ENCODE data around the gene SIAE. TPM values are rescaled to one million over a fixed set of nuclear protein-coding genes. Genes with fewer than 3 reads are reported as not detected.

Gene SIAE
- total and polyA plus RNA-seq, 2 donors (not counting 1 experiment from before 2014, with no cell fraction given): 3.6 to 4.5 TPM

DNA sequence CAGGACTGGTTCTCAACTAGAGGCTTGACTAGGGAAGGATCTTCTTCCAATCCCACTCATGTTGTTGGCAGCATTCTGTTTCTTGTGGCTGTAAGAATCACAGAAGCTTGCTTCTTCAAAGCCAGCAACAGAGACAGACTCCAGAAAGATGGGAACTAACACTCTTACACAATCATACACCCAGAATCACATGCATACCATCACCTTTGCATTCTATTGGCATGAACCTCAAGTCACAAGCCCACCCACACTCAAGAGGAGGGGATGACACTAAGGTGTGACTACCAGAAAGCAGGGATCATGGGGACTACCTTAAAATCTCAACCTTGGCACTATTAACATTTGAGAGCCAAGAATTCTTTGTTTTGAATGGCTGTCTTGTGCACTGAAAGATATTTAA, 75.9 kb downstream of the SIAE start:
- peaks cover 2% of the 10 kb centered on the region for H3K9me3 Mint-ChIP-seq (ENCODE audit: insufficient read depth)
- H4K20me1 ChIP-seq (ENCODE audit: control insufficient read depth, insufficient read depth, low read length, poor library complexity, severe bottlenecking): no peaks in the 10 kb centered on the region
- TF ChIP-seq, protein P1, sequence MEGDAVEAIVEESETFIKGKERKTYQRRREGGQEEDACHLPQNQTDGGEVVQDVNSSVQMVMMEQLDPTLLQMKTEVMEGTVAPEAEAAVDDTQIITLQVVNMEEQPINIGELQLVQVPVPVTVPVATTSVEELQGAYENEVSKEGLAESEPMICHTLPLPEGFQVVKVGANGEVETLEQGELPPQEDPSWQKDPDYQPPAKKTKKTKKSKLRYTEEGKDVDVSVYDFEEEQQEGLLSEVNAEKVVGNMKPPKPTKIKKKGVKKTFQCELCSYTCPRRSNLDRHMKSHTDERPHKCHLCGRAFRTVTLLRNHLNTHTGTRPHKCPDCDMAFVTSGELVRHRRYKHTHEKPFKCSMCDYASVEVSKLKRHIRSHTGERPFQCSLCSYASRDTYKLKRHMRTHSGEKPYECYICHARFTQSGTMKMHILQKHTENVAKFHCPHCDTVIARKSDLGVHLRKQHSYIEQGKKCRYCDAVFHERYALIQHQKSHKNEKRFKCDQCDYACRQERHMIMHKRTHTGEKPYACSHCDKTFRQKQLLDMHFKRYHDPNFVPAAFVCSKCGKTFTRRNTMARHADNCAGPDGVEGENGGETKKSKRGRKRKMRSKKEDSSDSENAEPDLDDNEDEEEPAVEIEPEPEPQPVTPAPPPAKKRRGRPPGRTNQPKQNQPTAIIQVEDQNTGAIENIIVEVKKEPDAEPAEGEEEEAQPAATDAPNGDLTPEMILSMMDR (IDR thresholded peaks at IDR 0.05): no peak
- TF ChIP-seq EZH2 (IDR thresholded peaks at IDR 0.05; ENCODE audit: borderline replicate concordance, insufficient read depth, low read depth, low read length, poor library complexity, severe bottlenecking): no peak
- H3K4me1 Mint-ChIP-seq: no peaks in the 10 kb centered on the region
- no peaks in the 10 kb centered on the region for H3K9me3 ChIP-seq (ENCODE audit: control extremely low read depth in 1 of 3, control insufficient read depth in 2 of 3, insufficient read depth in 1 of 3, low read length in 2 of 3)
- no peak overlapping the region for H3K4me3 ChIP-seq (ENCODE audit: control extremely low read depth in 1 of 5, extremely low read depth in 1 of 5, insufficient read depth in 1 of 5, low read depth in 2 of 5, low read length in 4 of 5)
- no peak overlapping the region for H3K27ac Mint-ChIP-seq
- CTCF ChIA-PET: no interaction called here
- no peak overlapping the region for H3K4me3 Mint-ChIP-seq
- no peak overlapping the region for H2AFZ ChIP-seq (ENCODE audit: insufficient read depth, low read depth, low read length, poor library complexity, severe bottlenecking)
- no peak overlapping the region for H3K9ac ChIP-seq (ENCODE audit: low read length)
- ATAC-seq (ENCODE audit: low read depth) (no peak), DNase-seq (no peak)
- peaks cover 0 to 12% (median 4%) of the 10 kb centered on the region in 4 experiments for H3K27me3 ChIP-seq (replicated peaks in 1 of 4; ENCODE audit: control extremely low read depth in 1 of 4, control insufficient read depth in 3 of 4, insufficient read depth in 4 of 4, low read length in 3 of 4)
- no peaks in the 10 kb centered on the region for H3K4me1 ChIP-seq (ENCODE audit: control insufficient read depth in 2 of 2, insufficient read depth in 2 of 2, low read length in 2 of 2)
- H3K36me3 ChIP-seq (replicated peaks in 1 of 2; ENCODE audit: control extremely low read depth in 1 of 2, control insufficient read depth in 1 of 2, extremely low read depth in 1 of 2, insufficient read depth in 2 of 2, low read length in 1 of 2): no peaks in the 10 kb centered on the region
- H3K79me2 ChIP-seq (ENCODE audit: control insufficient read depth, insufficient read depth, low read length): no peaks in the 10 kb centered on the region
- peaks cover 40% of the 10 kb centered on the region for H3K27me3 Mint-ChIP-seq
- H3K4me2 ChIP-seq (replicated peaks; ENCODE audit: low read depth, low read length, poor library complexity, severe bottlenecking): no peak overlapping the region
- no peak overlapping the region for H3K27ac ChIP-seq (ENCODE audit: low read length in 2 of 2)
- intact Hi-C loops (cut with micrococcal nuclease): no loop called here
- POLR2A ChIA-PET: no interaction called here

DNA sequence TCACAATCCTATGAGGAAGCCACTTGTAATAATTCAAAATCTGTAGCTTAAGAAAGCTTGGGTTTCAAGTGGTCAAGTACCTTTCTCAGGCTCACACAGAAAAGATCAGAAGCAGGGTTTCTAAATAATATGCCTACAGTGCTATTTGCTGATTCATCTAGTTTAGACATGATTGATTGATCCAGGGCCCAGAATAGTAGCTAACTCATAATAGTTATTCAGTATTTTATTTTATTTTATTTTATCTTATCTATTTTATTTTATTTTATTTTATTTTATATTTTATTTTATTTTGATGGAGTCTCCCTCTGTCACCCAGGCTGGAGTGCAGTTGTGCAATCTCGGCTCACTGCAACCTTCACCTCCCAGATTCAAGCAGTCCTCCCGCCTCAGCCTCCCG, 78.2 kb downstream of the SIAE start:
- DNase-seq: no peak
- Histone ChIP-seq H3K9ac (ENCODE audit: low read length) (no peak overlapping the region), H3K4me3 (ENCODE audit: control extremely low read depth in 1 of 5, extremely low read depth in 1 of 5, insufficient read depth in 1 of 5, low read depth in 2 of 5, low read length in 4 of 5) (no peak overlapping the region), H3K4me2 (replicated peaks; ENCODE audit: low read depth, low read length, poor library complexity, severe bottlenecking) (no peak overlapping the region), H2AFZ (ENCODE audit: insufficient read depth, low read depth, low read length, poor library complexity, severe bottlenecking) (no peak overlapping the region), H3K79me2 (ENCODE audit: control insufficient read depth, insufficient read depth, low read length) (no peaks in the 10 kb centered on the region), H3K4me1 (ENCODE audit: control insufficient read depth in 2 of 2, insufficient read depth in 2 of 2, low read length in 2 of 2) (no peaks in the 10 kb centered on the region), H4K20me1 (ENCODE audit: control insufficient read depth, insufficient read depth, low read length, poor library complexity, severe bottlenecking) (no peaks in the 10 kb centered on the region), H3K9me3 (ENCODE audit: control extremely low read depth in 1 of 3, control insufficient read depth in 2 of 3, insufficient read depth in 1 of 3, low read length in 2 of 3) (no peaks in the 10 kb centered on the region), H3K27me3 (replicated peaks in 1 of 4; ENCODE audit: control extremely low read depth in 1 of 4, control insufficient read depth in 3 of 4, insufficient read depth in 4 of 4, low read length in 3 of 4) (peaks cover 0 to 12% (median 4%) of the 10 kb centered on the region in 4 experiments), H3K27ac (ENCODE audit: low read length in 2 of 2) (no peak overlapping the region), H3K36me3 (replicated peaks in 1 of 2; ENCODE audit: control extremely low read depth in 1 of 2, control insufficient read depth in 1 of 2, extremely low read depth in 1 of 2, insufficient read depth in 2 of 2, low read length in 1 of 2) (no peaks in the 10 kb centered on the region)
- WGBS (ENCODE audit: insufficient coverage): no CpG with 5 or more reads among the region's 3 CpGs
- H3K4me3 Mint-ChIP-seq: no peak overlapping the region
- TF ChIP-seq, protein P1 (IDR thresholded peaks at IDR 0.05): no peak
- no peak for TF ChIP-seq EZH2 (IDR thresholded peaks at IDR 0.05; ENCODE audit: borderline replicate concordance, insufficient read depth, low read depth, low read length, poor library complexity, severe bottlenecking)
- intact Hi-C loops (cut with micrococcal nuclease): no loop called here
- H3K9me3 Mint-ChIP-seq (ENCODE audit: insufficient read depth): peaks cover 2% of the 10 kb centered on the region
- CTCF ChIA-PET: no interaction called here
- no peaks in the 10 kb centered on the region for H3K4me1 Mint-ChIP-seq
- POLR2A ChIA-PET: no interaction called here
- no peak for ATAC-seq (ENCODE audit: low read depth)
- H3K27ac Mint-ChIP-seq: no peak overlapping the region
- H3K27me3 Mint-ChIP-seq: peaks cover 23% of the 10 kb centered on the region
